Stimulated activated CD8-positive, alpha-beta memory T cell treated with anti-CD3 and anti-CD28 coated beads, Interleukin-4, amount 100 ng/mL, for 24 hours (primary cell): ENCODE data around the gene SCUBE1.
"Not testable (repeated sequence)": the region's sequence is repeated elsewhere in the genome, so short reads cannot be mapped to it uniquely, and the experiment has no call there.

Experiments
- DNase-seq: peaks from one replicate; pipeline ENCODE4 v3.0.0-alpha.2; 2020; ENCODE audit warnings: low read depth

SCUBE1 gene

DNA sequence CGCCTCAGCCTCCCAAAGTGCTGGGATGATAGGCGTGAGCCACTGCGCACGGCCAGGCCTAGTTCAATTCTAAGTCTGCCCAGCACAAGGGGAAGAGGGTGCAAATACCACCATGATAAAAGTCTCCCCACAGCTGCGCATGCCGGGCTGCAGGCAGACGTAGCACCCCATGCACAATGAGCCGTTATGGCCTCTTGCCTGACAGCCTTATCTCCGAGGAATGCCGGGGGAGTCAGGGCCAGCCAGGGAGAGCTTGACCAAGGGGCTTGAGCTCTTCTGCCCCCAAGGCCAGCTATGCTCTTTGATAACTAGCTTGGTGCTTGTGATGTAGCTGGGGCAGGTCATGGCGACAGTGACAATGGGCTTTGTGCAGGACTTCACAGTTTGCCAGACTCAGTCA, 13.7 kb upstream of the SCUBE1 start:
- no peak for DNase-seq

DNA sequence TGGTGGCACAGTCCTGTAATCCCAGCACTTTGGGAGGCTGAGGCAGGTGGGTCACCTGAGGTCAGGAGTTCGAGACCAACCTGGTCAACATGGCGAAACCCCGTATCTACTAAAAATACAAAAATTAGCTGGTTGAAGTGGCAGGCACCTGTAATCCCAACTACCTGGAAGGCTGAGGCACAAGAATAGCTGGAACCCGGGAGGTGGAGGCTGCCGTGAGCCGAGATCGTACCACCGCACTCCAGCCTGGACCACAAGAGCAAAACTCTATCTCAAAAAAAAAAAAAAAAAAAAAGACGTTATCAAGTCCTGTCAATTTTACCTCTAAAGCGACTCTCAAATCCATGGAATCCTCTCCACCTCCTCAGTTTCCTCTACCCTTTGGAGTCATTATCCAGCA, 12.5 kb upstream of the SCUBE1 start:
- DNase-seq, result not testable (repeated sequence)

GRCh38 chr22:43351966-43352345, 8.8 kb upstream of the SCUBE1 start:
- DNase-seq, result no peak

GRCh38 chr22:43349636-43350035, 6.5 kb upstream of the SCUBE1 start:
- DNase-seq, result no peak

DNA sequence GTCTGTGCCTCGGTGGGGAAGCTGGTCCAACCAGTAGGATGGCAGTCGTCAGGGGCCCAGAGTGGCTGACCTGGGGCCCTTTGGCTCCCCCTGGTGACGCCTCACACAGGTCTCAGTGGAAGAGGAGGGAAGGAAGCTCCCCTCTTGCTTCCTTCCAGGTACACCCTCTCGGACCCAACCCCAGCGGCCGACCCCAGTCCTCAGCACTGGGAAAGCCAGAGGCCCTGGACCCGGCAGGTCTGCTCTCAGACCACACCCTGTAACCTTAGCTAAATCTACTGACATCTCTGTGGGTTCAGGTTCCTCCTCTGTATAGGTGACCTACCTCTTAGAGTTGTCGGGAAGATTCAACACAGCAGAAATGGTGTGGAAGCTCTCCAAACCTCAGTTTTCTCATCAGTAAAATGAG, 3.4 kb upstream of the SCUBE1 start:
- peak; percentile 50 for DNase-seq

GRCh38 chr22:43345761-43346301, 2.7 kb upstream of the SCUBE1 start:
- no peak for DNase-seq

DNA sequence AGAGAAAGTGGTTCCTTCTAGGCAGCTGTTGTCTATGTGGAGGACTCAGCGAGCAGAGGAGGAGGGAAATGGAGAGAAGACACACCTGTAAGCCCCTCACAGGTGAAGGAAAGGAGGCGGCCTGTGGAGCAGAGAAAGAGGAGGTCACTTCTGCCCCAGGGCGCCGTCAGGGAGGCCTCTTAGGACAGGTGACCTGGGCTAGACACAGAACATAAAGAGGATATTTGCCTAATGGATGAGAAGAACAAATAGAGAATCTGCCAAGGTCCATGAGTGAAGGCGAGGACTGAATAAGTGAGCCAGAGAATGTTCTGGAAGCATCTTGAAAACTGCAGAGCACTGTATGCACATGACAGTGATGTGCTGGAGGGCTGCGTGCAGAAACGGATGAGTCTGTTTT, 2.2 kb upstream of the SCUBE1 start:
- no peak for DNase-seq

DNA sequence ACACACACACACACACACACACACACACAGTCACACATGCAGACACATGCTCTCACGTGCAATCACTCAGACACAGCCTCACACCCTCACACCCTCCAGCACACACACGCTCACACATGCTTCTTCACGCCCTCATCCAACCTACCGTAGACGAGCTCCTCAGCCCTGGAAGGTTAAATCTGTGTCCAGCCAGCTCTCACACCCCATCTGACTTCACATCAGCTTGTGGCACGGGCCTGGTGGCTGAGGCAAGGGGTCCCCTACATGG, 1.3 kb upstream of the SCUBE1 start:
- DNase-seq, result no peak

GRCh38 chr22:43343670-43344519, 723 bp upstream of the SCUBE1 start:
- no peak for DNase-seq

GRCh38 chr22:43342347-43343261, 568 bp downstream of the SCUBE1 start:
- DNase-seq, result no peak

DNA sequence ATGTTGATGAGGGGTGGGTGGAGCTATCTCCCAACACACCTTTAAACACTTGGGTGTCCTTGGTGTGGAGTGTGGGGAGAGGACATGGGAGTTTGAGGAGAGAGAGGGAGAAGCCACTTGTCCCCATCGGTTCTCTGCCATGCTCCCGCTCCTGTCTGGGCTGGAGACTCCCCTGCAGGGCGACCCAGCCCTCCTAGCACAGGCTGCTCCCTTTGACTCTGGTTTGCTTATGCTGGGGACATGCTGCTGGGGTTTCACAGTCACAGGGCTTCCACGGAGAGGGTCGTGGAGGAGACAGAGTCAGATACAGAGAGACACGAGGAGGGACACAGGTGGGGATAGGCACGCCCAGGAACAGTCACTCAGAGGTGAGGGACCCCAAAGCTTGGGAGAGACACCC, 1.6 kb downstream of the SCUBE1 start:
- no peak for DNase-seq

DNA sequence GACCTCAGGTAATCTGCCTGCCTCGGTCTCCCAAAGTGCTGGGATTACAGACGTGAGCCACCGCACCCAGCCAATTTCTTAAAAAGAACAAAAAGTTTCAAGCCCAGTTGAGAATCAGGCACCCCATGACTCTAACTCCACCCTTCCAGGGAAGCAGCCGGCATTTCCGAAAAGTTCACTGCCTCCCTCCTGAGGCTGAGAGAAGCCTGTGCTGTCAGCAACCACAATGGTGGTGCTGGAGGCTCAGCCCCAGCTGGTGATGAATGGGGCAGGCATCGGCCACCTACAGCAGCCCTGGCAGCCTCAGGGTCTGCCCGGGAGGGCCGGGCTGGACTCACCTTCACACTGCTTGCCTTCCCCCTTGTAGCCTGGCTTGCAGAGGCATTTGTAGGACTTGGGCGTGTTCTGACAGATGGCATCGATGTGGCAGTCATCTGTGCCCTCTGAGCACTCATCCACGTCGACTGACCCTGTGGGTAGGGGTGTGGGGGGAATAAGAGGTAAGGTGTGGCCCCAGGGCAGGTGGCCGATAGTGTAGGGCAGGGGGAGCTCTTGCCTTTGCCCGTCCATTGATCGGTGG, 4.3 kb downstream of the SCUBE1 start:
- no peak for DNase-seq

- no peak for DNase-seq
These were observed 5.2 kb downstream of the SCUBE1 start for GRCh38 chr22:43337946-43338345.

- DNase-seq, result no peak
These were observed 5.8 kb downstream of the SCUBE1 start for GRCh38 chr22:43337385-43337784.

- no peak for DNase-seq
These were observed 8.8 kb downstream of the SCUBE1 start for GRCh38 chr22:43334378-43334777.

GRCh38 chr22:43333978-43334377, 9.2 kb downstream of the SCUBE1 start:
- DNase-seq, result no peak

DNA sequence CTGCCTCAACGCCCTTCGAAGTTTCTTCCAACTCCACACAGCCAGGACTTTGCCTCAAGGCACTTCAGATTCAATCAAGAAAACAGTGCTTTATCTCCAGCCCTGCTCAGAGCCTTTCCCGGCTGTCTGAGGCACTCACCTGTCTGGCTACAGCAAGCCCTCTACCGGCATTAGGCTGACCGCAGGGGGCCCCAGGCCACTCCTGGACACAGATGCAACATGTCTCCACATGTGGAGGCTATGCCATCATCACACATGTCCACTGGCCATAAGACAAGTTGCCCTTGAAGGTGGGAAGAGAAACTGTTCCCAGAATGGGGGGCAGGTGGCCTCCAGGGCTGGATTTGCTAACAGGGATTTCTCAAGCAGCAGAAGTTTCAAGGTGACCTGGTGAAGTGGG, 10.0 kb downstream of the SCUBE1 start:
- DNase-seq, result no peak

DNA sequence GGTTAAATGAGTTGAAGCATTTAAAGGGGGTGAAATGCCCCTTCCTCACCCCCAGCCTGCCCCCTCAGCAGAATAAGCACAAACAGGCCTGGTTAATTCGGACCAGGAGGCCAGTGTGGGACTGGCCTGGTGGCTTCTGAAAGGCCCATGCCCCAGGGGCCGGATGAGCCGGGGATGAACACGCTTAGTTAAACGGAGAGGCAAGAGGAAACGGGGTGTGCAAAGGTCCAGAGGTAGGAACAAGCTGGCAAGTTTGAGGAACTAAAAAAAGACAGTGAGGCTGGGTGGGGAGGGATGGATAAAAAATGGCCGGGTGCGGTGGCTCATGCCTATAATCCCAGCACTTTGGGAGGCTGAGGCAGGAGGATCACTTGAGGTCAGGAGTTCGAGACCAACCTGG, 11.5 kb downstream of the SCUBE1 start:
- no peak for DNase-seq

GRCh38 chr22:43331069-43331451, 12.1 kb downstream of the SCUBE1 start:
- no peak for DNase-seq

DNA sequence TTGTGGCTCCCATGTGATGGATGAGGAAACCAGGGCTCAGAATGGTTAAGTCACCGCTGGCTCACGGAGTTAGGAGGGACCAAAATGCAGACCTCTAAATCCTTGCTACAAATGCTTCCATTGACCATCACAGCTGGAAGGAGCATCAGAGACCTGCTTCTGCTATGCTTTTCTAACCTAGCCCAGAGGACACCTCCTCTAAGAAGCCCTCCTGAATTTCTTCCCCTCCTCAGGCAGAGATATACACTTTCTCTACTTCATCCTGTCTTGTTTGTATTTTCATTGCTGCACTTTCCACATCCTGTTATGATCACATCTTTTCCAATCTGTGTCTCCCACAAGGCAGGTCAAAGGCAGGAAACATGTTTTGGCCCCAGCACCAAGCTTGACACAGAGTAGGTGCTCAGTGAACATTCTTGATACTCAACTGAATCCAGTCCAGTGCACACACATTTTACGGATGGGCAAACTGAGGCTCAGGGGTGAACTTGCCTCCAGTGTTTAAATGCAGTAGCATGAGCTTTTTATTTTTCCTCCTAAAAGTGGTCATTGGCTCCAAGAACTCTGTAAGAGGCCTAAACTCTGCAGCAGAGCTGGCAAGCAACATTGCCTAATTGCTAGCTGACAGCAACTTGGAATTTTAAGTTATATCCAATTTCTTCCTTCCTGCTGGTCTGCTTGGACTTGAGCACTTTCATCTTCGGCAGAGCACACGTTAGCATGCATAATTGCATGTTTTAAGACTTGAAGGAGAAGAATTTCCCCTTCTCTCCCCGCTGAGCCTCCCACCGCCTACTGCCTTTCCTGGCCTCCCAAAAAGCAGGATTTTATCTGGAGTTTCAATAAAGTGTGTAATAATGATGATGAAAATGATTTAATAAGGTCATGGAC, 12.7 kb downstream of the SCUBE1 start:
- no peak for DNase-seq

GRCh38 chr22:43329061-43329460, 14.1 kb downstream of the SCUBE1 start:
- DNase-seq, result no peak

- DNase-seq, result no peak
These were observed 16.1 kb downstream of the SCUBE1 start for GRCh38 chr22:43327157-43327438.
